ENCODE results near the gene MT1H.

MT1H gene

GRCh38 chr16:56636616-56637413 is 32.8 kb upstream of the MT1H start:
- DNase-seq: peak; percentile 54

GRCh38 chr16:56637814-56638750 is 31.5 kb upstream of the MT1H start, which contains the start of gene MT1A:
Gene MT1A, plus strand, starts transcription at chr16:56638666. Its CDS starts 73 bp downstream, at chr16:56638739.
- peak; percentile 59 for DNase-seq

- peak; percentile 80 for DNase-seq
Measured at GRCh38 chr16:56639045-56639444, 30.6 kb upstream of the MT1H start.

- DNase-seq: no peak
Measured at GRCh38 chr16:56640076-56640475, 29.5 kb upstream of the MT1H start.

GRCh38 chr16:56641166-56641565 is 28.4 kb upstream of the MT1H start:
- no peak for DNase-seq

- peak; percentile 93 for DNase-seq
Measured at GRCh38 chr16:56643080-56643778, 26.4 kb upstream of the MT1H start.

- no peak for DNase-seq
Measured at GRCh38 chr16:56643833-56644232, 25.8 kb upstream of the MT1H start.

- no peak for DNase-seq
Measured at GRCh38 chr16:56645311-56645710, 24.3 kb upstream of the MT1H start.

GRCh38 chr16:56645838-56646237 is 23.8 kb upstream of the MT1H start:
- no peak for DNase-seq

GRCh38 chr16:56647641-56648431 is 21.8 kb upstream of the MT1H start:
- DNase-seq: no peak

GRCh38 chr16:56649271-56649670 is 20.3 kb upstream of the MT1H start:
- DNase-seq: no peak

GRCh38 chr16:56649820-56650219 is 19.8 kb upstream of the MT1H start:
- DNase-seq: no peak

GRCh38 chr16:56651586-56651985 is 18.0 kb upstream of the MT1H start, which contains the start of gene MT1B:
Gene MT1B, plus strand, starts transcription at chr16:56651886. Its CDS starts 68 bp downstream, at chr16:56651954.
- DNase-seq: no peak

- no peak for DNase-seq
Measured at GRCh38 chr16:56652600-56652999, 17.0 kb upstream of the MT1H start.

- DNase-seq: no peak
Measured at GRCh38 chr16:56653218-56653617, 16.4 kb upstream of the MT1H start.

- DNase-seq: peak; percentile 75
Measured at GRCh38 chr16:56657555-56658326, 11.9 kb upstream of the MT1H start, which contains the start of gene MT1F. Gene MT1F, plus strand, starts transcription at chr16:56657959. Its CDS starts 100 bp downstream, at chr16:56658059.

GRCh38 chr16:56658327-56658875 is 11.2 kb upstream of the MT1H start:
- DNase-seq: peak; percentile 68

GRCh38 chr16:56662357-56663354 is 7.0 kb upstream of the MT1H start:
- DNase-seq: no peak

GRCh38 chr16:56664506-56664905 is 5.1 kb upstream of the MT1H start:
- DNase-seq: no peak
